ENCODE measurements around the gene OTUB2.
A peak's percentile ranks its signal among the peaks of the same experiment; 100 is the strongest.

Gene OTUB2

DNA sequence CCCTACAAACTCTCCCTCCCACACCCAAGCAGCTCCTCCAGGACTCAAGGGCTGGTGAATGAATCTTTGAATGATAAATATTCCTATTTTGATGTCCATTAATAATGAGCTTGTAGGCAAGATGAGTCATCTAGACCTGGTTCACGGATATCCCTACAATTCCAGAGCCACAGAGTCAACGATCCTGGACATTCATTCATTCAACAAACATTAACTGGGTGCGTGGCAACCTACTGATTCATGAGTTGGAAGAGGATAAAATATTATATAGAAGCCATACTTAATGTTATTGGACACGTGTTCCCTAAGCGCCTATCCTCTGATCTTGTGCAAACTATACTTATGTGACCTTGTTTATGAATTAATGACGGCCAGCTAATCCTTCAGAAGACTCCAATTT lies 420 bp upstream of the OTUB2 start:
- no peak for DNase-seq (ENCODE audit: low read depth)
- no peak for TF ChIP-seq CTCF (IDR thresholded peaks at IDR 0.05; ENCODE audit: control insufficient read depth, extremely low read depth, insufficient read depth)
- H3K4me3 ChIP-seq (ENCODE audit: low read depth, low read length): peak overlapping the region; percentile 66

DNA sequence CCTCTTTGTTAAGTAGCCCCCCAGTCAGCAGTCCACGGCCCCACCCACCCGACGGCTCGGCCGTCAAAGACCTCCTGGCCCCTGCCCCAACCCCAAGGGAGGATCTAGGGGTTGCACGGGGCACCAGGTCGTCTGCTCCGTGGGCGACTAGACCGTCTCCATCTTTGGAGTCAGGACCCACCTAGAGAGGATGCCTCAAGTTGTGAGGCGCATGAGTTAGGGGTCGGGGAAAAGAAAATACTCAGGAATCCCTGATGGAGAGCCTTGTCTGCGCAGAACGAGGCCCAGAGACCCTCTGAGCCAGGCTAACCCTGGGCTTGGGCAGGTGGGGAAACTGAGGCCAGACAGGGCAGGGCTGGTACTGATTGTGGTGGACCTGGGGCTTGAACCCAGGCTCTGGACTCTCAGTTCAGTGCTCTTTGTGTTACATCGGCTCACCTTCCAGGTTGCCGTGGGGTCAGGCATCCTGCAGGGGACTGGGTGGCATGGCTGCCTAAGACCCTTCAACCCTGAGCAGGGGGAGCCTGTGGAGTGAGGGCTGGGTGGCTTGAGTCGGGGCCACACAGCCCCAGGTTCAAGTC lies 839 bp downstream of the OTUB2 start:
- H3K4me3 ChIP-seq (ENCODE audit: low read depth, low read length): peak overlapping the region; percentile 66
- DNase-seq (ENCODE audit: low read depth): no peak
- TF ChIP-seq CTCF (IDR thresholded peaks at IDR 0.05; ENCODE audit: control insufficient read depth, extremely low read depth, insufficient read depth): no peak

DNA sequence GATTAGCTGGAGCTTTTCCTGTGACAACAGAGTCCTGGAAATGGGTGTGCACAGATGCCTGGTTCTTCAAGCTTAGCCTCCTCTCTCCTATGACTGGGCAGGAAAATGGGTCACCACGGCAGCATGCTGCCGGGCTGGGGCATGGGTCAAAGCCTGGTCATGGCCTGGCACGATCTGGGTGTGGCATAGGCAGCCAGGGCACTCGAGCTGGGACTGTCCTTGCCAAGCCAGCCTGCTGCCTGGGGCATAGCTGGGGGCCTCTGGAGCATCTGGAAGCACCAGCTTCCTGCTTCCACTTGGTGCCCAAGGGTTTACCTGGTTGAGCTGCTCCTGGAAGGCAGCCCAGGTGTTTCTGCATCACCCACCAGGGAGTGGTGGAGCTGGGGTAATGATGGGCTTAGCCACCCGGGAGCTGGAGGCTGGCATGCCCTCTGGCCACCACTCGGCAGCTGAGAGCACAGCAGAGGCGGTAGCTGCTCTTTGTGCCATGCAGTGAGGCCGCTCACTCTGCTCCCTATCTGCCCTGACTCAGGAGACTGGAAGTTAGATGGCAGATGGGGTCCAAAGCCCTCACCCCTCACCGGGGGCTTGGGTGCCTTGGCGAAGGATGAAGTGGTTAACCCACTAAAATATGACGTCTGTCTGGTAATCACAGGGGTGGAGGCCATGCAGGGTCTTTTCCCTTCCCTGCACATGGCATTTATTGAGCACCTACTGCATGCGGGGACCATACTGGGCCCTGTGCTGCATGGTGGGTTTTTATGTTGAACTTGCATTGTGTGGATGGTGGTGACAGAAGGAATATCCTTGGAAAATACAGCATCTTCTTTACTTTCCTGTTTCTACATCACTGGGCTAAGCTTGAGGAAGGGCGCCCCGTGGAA lies 1.7 kb downstream of the OTUB2 start:
- TF ChIP-seq CTCF (IDR thresholded peaks at IDR 0.05; ENCODE audit: control insufficient read depth, extremely low read depth, insufficient read depth): no peak
- no peak for DNase-seq (ENCODE audit: low read depth)
- no peak overlapping the region for H3K4me3 ChIP-seq (ENCODE audit: low read depth, low read length)

- no peak overlapping the region for H3K4me3 ChIP-seq (ENCODE audit: low read depth, low read length)
- no peak for DNase-seq (ENCODE audit: low read depth)
- TF ChIP-seq CTCF (IDR thresholded peaks at IDR 0.05; ENCODE audit: control insufficient read depth, extremely low read depth, insufficient read depth): no peak
Observed at GRCh38 chr14:94028450-94028826, 2.3 kb downstream of the OTUB2 start.

DNA sequence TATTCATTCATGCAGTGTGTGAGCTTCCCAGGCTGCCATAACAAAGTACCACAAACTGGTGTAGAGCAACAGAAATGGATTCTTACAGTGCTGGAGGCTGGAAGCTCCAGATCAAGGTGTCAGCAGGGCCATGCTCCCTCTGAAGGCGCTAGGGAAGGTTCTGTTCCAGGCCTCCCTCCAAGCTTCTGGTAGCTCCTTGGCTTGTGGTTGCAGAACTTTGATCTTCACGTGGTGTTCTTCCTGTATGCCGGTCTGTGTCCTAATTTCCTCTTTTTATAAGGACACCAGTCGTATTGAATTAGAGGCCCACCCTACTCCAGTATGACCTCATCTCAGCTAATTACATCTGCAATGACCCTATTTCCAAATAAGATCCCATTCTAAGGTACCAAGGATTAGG lies 3.1 kb downstream of the OTUB2 start:
- TF ChIP-seq CTCF (IDR thresholded peaks at IDR 0.05; ENCODE audit: control insufficient read depth, extremely low read depth, insufficient read depth): no peak
- DNase-seq (ENCODE audit: low read depth): no peak
- no peak overlapping the region for H3K4me3 ChIP-seq (ENCODE audit: low read depth, low read length)

GRCh38 chr14:94029671-94030203 lies 3.6 kb downstream of the OTUB2 start:
- no peak for TF ChIP-seq CTCF (IDR thresholded peaks at IDR 0.05; ENCODE audit: control insufficient read depth, extremely low read depth, insufficient read depth)
- no peak overlapping the region for H3K4me3 ChIP-seq (ENCODE audit: low read depth, low read length)
- no peak for DNase-seq (ENCODE audit: low read depth)

Data from LNCaP clone FGC (cell line).